ENCODE data around the gene PLEKHG5.

The PLEKHG5 gene

DNA sequence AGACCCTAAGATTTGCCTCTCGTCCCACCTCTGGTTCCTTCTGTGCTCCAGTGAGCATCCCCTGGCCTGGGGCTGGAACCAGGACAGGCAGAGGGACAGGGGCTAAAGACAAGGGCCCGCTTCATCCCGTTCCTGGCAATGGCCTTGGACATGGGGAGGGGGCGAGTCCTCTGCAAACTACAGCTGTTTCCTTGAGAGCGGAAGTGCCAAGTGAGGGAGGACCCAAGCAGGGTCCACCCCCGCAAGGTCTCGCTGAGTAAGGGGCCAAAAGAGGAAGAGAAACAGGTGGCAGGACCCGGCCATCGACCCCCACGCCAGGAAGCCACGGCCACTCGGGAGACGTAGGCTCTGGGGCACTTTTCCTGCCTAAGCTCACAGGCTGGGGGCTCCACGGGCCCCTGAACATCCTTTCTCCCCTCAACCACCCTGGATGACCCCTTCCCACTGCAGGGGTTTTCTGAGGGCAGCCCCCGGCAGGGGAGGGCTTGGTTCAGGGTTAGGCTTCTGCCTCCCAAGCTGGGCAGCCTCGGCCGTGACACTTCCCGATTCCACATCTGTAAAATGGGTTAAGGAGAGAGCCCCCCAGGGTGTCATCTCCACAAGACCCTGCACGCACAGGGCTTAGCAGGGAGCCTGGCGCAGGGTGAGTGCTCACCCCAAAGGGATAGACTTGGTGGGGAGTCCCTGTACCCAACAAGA lies 17.9 kb upstream of the PLEKHG5 start:
- DNase-seq (ENCODE audit: low spot score): no peak

DNA sequence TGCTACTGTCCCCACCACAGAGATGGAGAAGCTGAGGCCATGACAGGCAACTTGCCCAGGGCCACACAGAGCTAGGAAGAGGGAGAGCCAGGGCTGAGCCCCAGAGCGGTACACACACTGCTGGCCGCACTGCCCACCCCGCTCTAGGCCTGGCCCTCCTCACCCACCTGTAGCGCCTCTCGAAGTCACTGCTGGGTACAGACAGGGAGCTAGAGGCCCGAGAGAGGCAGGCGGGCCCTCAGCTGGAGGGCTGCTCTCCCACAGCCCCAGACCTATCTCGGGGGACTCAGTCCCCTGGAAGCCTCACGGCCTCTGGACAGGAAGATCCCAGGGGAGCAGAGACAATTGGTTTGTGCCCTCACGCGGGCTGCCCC lies 17.3 kb upstream of the PLEKHG5 start:
- DNase-seq (ENCODE audit: low spot score): no peak

- no peak for DNase-seq (ENCODE audit: low spot score)
Measured at GRCh38 chr1:6508154-6508815, 16.8 kb upstream of the PLEKHG5 start.

DNA sequence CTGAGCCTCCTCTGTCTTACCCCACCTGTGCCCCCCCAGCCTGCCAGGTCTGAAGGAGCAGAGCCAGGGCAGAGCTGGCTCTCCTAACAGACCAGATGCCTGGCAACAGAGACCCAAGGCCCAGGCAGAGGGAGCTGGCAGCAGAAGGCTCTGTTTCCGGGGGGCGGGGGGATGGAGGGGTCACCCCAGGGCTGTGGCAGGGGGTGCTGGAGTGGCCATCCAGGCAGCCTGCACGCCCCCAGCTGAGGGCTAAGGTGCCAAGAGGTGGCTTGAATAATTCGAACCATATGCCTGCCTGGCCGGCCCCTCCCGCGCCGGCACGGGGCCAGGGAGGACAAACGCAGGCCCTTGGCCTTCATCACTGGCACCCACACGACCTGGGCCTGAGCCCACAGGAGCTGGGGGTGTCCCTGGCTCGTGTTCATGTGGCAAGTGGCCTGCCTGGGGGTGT lies 16.0 kb upstream of the PLEKHG5 start:
- DNase-seq (ENCODE audit: low spot score): no peak

GRCh38 chr1:6507037-6507428 lies 15.6 kb upstream of the PLEKHG5 start:
- DNase-seq (ENCODE audit: low spot score): no peak

GRCh38 chr1:6506210-6507036 lies 15.0 kb upstream of the PLEKHG5 start:
- no peak for DNase-seq (ENCODE audit: low spot score)

GRCh38 chr1:6505367-6506209 lies 14.1 kb upstream of the PLEKHG5 start:
- DNase-seq (ENCODE audit: low spot score): no peak

DNA sequence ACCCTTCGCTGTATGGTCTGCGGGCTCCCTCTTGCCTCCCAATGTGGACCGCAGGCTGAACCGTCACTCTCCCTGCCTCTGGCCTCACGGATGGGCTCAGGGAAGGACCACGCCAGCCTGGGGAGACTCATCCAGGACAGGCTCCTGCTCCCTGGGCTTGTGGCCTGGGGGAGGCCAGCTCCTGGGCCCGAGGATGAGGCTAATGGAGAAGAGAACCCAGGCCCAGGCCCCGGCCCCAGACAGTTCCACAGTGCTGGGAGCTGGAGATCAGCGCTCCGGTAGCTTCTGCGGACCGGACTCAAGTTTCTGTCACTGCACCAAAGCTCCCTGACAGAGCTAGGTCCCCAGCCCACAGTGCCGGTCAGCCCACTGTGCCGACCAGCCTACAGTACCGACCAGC lies 13.4 kb upstream of the PLEKHG5 start:
- DNase-seq (ENCODE audit: low spot score): no peak

DNA sequence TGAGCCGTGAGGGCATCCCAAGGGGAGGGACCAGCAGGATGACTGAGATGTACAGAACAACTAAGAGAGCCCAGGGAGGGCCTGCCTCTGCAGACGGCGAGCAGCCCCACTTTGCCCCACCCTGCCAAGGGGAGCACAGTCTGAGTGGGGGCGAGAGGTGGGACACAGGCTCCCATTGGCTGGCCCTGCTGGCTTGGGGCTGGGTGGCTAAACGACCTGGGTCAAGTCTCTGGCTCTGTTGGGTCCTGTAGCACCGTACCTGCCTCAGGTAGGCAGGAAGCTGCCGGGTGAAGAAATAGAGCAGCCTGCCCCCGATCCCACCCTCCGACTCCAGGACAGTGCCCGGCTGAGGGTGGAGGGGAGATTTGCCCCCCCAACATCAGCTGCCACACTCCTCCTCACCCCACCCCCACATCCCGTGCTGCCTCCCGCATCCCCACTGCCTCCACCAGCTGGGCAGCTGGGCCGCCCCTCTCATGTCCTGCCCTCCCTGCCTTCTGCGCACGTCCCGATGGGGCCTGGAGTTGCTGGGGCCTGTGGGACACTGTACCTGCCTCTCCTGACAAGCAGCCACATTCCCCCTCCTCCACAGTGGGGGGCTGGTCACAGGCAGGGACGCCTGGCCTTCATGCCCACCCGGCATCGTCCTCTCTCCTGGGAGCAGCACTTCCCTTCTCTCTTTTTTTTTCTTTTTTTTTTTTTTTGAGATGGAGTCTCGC lies 12.6 kb upstream of the PLEKHG5 start:
- no peak for DNase-seq (ENCODE audit: low spot score)

DNA sequence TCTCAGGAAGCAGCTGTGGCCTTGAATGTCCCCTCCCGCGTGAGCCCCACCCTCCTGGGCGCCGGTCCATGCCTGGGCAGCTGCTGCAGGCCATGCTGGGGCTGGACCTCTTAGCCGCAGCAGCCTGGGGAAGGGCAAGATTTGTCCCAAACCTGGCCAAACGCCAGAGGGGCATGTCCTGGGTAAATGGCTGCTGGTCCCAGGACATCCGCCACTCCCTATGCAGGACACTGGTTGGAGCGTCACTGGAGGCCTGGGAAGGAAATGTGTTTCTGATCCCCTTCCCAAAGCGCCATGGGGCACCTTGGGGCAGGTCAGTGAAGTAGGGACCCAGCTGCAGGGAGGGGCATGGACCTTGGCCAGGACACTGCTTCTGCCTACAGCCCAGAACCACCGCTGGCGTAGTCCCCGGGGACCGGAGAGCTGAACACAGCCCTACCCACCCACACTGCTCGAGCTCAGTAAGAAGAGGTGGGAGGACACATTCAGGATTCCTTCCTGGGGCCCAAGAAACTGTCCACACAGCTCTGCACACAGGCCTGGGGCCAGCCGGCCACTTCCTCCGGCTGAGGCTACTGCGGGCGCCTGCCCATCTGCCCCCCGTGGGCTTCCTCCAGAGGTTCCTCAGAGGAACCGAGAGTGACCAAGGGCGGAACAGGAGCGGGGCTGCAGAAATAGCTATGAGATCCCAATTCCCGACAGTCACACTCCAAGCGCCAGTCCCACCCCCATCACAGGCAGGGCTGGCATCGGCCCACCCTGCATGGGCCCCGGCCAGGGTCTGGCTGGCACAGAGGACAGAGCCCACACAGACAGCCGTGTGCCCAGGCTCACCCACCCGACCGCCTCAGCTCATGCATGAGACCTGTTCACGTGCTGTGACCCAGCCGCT lies 10.8 kb upstream of the PLEKHG5 start:
- DNase-seq (ENCODE audit: low spot score): peak; percentile 75

GRCh38 chr1:6501279-6501813 lies 9.9 kb upstream of the PLEKHG5 start:
- no peak for DNase-seq (ENCODE audit: low spot score)

DNA sequence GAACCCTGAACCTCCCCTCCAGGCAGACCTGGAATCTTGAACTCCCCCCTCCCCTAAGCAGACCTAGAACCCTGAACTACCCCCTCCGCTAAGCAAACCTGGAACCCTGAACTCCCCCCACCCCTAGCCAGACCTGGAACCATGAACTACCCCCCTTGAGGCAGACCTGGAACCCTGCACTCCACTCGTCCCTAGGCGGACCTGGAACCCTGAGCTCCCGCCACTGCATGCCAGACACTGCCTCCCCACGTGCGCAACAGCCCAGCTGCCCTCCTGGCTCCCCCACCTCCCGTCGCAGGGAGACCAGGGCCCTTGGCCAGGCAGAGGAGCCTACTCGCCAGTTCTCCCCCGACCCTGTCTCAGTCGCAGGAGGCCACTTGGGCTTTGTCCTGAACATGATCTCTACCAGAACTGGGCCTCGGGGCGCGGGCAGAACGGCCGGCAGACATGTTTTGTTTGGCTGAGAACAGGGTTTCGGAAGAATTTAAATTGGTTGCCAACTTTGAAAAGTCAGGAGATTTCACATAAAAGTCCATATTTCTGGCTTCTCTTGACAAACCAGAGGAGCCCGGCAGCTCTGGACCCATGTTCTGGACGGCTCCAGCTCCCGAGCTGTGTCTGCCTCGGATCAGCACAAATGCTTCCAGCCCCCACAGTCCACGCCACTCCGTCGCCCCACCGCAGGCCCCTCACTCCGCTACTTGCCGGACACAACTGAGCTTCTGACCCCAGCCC lies 9.2 kb upstream of the PLEKHG5 start:
- DNase-seq (ENCODE audit: low spot score): no peak

DNA sequence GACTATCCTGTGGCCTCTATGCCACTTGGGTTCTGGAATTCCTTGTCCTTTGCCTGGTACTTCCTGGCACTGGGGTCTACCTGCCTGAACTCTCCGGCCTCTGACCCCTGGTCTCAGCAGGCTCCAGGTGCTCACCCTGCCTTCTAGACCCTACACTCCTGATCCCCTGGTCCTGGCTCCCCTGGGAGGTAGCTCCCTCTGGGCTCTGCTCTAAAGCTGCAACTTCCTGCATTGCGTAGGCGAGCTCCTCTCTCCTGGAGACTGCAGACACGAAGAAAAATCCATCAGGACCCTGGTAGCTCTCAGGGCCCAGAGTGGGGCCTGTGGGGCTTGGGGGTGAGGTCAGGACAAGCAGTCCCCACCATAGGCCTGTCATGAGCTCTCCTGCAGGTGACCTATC lies 7.8 kb upstream of the PLEKHG5 start:
- DNase-seq (ENCODE audit: low spot score): no peak

GRCh38 chr1:6498576-6499111 lies 7.2 kb upstream of the PLEKHG5 start:
- no peak for DNase-seq (ENCODE audit: low spot score)

- no peak for DNase-seq (ENCODE audit: low spot score)
Measured at GRCh38 chr1:6497867-6498575, 6.6 kb upstream of the PLEKHG5 start.

- peak; percentile 83 for DNase-seq (ENCODE audit: low spot score)
Measured at GRCh38 chr1:6497215-6497866, 5.9 kb upstream of the PLEKHG5 start.

- no peak for DNase-seq (ENCODE audit: low spot score)
Measured at GRCh38 chr1:6496890-6497214, 5.4 kb upstream of the PLEKHG5 start.

GRCh38 chr1:6496365-6496721 lies 4.9 kb upstream of the PLEKHG5 start:
- no peak for DNase-seq (ENCODE audit: low spot score)

Data from hepatic stellate cell (primary cell).